ENCODE data around the gene C3orf20.

The C3orf20 gene

DNA sequence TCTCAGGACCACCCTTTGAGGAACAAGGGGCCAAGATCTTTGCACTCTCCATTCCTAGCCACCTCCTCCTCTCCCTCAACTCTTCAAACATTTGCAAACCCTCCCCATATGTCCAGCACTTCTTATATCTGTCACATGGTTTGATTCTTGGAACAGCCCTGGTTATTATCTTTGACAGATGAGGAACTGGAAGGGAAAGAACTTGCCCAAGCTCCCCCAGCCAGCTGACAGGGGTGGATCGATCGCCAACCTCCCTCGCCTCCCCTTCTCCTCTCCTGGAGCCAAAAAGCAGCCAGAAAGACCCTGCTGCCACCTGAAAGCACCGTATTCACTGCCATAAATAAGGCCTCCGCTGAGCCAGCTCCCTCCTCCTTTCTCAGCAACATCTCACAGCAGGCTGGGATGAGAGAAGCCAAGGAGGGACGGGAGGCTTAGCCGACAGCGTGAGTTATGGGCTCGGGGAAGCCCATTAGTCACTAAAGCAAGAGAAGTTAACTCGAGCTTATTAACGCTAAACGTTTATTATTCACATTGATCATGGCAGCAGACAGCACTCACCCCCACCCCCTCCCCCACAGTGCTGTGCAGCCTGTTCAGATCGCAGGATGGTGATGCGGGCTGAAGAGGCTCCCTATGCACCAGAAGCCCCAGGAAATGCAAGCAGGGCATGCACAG lies 121.6 kb downstream of the C3orf20 start:
- in situ Hi-C loops (cut with MboI; ENCODE audit: low sequenced_read_pairs, unreplicated experiment), result loop anchor here (10.0 kb wide), 1 partner anchor 128 kb away; no protein-coding TSS in a partner anchor
- TF ChIP-seq, protein P1, sequence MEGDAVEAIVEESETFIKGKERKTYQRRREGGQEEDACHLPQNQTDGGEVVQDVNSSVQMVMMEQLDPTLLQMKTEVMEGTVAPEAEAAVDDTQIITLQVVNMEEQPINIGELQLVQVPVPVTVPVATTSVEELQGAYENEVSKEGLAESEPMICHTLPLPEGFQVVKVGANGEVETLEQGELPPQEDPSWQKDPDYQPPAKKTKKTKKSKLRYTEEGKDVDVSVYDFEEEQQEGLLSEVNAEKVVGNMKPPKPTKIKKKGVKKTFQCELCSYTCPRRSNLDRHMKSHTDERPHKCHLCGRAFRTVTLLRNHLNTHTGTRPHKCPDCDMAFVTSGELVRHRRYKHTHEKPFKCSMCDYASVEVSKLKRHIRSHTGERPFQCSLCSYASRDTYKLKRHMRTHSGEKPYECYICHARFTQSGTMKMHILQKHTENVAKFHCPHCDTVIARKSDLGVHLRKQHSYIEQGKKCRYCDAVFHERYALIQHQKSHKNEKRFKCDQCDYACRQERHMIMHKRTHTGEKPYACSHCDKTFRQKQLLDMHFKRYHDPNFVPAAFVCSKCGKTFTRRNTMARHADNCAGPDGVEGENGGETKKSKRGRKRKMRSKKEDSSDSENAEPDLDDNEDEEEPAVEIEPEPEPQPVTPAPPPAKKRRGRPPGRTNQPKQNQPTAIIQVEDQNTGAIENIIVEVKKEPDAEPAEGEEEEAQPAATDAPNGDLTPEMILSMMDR (IDR thresholded peaks at IDR 0.05; ENCODE audit: borderline replicate concordance, control extremely low read depth, extremely low read depth, insufficient read depth, missing control alignments), result no peak
- DNase-seq (ENCODE audit: low spot score), result no peak

DNA sequence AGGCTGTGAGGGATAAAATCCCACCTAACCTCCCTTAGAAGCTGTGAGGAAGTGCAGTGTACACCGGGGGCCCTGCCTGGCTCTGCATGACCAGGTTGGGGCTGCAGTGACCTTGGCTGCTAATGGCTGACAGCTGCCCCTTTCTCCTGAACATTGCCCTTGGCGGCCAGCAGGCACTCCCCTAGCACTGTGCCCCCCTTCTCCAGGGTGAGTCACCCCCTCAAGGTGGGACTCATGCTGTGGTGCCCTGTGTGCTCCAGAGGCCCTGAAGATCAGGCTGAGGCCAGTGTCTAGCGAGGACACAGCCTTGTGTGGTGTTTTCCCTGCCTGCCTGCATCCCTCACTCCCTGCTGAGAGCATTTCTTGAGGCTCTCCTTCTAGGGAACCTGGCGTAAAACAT lies 122.8 kb downstream of the C3orf20 start:
- no peak for DNase-seq (ENCODE audit: low spot score)
- TF ChIP-seq, protein P1 (IDR thresholded peaks at IDR 0.05; ENCODE audit: borderline replicate concordance, control extremely low read depth, extremely low read depth, insufficient read depth, missing control alignments), result no peak
- in situ Hi-C loops (cut with MboI; ENCODE audit: low sequenced_read_pairs, unreplicated experiment), result loop anchor here (10.0 kb wide), 1 partner anchor 127 kb away; no protein-coding TSS in a partner anchor

DNA sequence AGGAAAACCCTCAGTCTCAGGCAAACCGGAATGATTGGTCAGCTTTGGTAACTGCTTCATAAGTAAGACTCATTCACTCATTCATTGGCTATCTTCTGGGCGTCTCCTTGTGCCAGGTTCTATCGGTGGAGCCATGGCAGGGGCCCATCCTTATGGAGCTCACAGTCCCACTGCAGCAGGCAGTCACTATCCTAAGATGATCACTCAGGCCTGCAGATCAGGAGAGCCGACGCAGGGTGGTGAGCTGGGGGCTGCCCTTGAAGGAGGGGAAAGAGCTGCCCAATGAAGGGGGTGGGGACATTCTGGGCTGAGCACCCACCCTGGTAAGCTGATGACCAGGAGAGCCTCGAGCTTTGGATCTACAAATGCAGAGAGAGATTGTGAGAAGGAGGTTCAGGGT lies 123.3 kb downstream of the C3orf20 start:
- in situ Hi-C loops (cut with MboI; ENCODE audit: low sequenced_read_pairs, unreplicated experiment), result loop anchor here (10.0 kb wide), 1 partner anchor 127 kb away; no protein-coding TSS in a partner anchor
- no peak for DNase-seq (ENCODE audit: low spot score)
- TF ChIP-seq, protein P1 (IDR thresholded peaks at IDR 0.05; ENCODE audit: borderline replicate concordance, control extremely low read depth, extremely low read depth, insufficient read depth, missing control alignments), result no peak

DNA sequence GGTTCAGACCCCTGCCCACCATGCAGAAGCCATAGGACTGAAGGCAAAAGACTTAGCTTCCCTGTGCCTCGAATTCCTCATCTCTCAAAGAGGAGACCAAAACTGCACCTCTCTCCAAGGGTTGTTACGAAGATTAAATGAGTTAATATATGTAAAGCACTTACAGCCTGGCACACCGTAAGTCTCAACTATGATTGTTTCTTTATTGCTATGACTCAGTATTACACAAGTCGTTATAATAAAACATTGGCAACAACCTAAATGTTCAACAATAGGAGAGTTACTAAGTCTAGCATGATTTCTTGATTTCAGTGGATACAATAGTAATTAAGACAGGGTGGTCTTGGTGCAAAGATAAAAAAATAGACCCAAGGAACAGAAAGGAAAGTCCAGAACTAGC lies 124.2 kb downstream of the C3orf20 start:
- no peak for DNase-seq (ENCODE audit: low spot score)
- in situ Hi-C loops (cut with MboI; ENCODE audit: low sequenced_read_pairs, unreplicated experiment), result loop anchor here (10.0 kb wide), 1 partner anchor 126 kb away; no protein-coding TSS in a partner anchor
- TF ChIP-seq, protein P1 (IDR thresholded peaks at IDR 0.05; ENCODE audit: borderline replicate concordance, control extremely low read depth, extremely low read depth, insufficient read depth, missing control alignments), result no peak

DNA sequence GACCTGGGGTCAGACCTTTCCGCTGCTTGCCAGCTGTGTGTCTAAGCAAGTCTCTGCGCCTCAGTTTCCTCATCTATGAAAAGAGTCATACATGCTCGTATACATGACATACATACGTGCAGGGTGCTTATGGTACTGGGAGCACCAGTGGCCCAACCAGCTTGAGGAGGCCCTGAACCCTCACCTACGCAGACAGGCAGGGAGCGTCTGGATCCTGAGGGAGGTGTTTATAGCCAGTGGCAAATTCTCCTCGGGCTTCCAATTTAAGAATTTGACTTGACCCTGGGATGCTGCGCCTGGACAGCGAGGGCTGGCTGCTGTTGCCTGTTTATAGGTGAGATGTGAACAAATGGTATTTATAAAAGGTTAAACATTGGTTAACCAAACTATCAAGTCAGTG lies 126.1 kb downstream of the C3orf20 start:
- in situ Hi-C loops (cut with MboI; ENCODE audit: low sequenced_read_pairs, unreplicated experiment), result no loop called here
- no peak for DNase-seq (ENCODE audit: low spot score)
- TF ChIP-seq, protein P1 (IDR thresholded peaks at IDR 0.05; ENCODE audit: borderline replicate concordance, control extremely low read depth, extremely low read depth, insufficient read depth, missing control alignments), result no peak

DNA sequence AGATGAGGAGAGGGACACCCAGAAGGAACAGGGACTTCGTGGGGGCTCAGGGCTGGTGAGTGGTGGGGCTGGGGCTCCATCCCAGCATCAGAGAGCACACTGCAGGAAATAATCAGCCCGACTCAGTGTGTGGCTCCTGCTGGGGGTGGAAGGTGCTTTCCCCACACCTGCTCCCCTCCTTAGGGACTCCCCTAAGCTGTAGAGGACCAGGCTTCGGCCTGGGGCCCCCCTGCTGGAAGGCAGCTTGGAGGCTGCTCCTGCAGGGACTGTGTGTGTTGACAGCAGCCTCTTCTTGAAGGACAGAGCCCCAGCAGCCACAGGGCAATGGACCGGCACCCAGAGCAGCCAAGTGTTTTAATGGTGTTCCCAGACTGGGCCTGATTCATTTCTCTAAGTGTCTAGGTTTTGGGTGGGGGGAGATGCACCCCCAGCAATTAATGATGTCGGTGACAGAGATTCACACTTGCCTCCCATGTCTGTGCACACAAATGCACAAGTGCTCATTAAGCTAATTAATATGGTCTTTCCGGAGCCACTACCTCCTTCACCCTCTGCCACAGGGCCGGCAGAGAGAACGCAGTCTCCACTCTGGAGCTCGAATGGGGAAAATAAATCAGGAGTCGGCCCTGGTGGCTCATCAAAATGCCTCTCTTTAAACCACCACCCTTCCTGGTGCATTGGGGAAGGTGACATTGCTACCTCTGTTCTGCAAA lies 126.9 kb downstream of the C3orf20 start:
- TF ChIP-seq, protein P1 (IDR thresholded peaks at IDR 0.05; ENCODE audit: borderline replicate concordance, control extremely low read depth, extremely low read depth, insufficient read depth, missing control alignments), result no peak
- in situ Hi-C loops (cut with MboI; ENCODE audit: low sequenced_read_pairs, unreplicated experiment), result no loop called here
- peak; percentile 69 for DNase-seq (ENCODE audit: low spot score)

Measured in GM13976 (cell line).